Measurements from ENCODE around the gene MEF2D. TPM values are rescaled to one million over a fixed set of nuclear protein-coding genes. Genes with fewer than 3 reads are reported as not detected.
A peak's percentile ranks its signal among the peaks of the same experiment; 100 is the strongest.

The MEF2D gene
- total RNA-seq, 1 experiment from 2014 or later, result 18.7 TPM

DNA sequence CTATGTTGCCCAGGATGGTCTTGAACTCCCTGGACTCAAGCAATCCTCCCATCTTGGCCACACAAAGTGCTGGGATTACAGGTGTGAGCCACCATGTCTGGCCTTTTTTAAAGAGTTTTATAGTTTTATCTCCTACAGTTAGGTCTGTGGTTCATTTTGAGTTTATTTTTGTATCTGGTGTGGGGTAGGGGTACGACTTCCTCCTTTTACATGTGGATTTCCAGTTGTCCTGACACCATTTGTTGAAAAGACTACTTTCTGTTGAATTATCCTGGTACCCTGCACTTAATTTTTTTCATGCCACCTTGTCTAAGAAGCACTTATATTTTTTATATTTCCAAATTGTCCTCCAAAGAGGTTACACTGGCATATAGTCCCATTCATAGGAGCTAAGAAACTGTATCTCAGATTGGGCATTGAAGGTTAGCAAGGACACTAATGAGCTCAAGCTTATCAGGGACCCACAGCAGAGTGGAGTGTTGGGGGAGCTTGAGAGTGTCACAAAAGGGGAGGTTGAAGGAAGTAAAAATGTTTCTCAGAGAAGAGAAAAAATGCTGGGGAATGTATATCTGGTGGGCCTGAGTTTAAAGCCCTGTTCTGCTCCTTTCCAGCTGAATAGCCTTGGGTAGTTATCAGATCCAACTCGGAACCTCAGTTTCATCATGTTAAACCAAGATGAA lies 23.4 kb upstream of the MEF2D start:
- no peak overlapping the region for H2BK5ac ChIP-seq (ENCODE audit: insufficient read length, low read length)
- no peak overlapping the region for H3K4me2 ChIP-seq (ENCODE audit: insufficient read depth, insufficient read length, low read length)
- Mint-ChIP-seq H3K4me1 (peaks cover 17% of the 10 kb centered on the region in 2 experiments), H3K36me3 (ENCODE audit: insufficient read depth in 1 of 3, low read depth in 3 of 3) (peaks cover 11 to 37% (median 25%) of the 10 kb centered on the region in 3 experiments; a peak in 6 of 7 replicates), H3K27ac (peak overlapping the region in 1 of 3 experiments; percentile 78; a peak in 2 of 7 replicates), H3K9me3 (no peaks in the 10 kb centered on the region), H3K27me3 (ENCODE audit: low read depth) (no peaks in the 10 kb centered on the region), H3K4me3 (no peak overlapping the region)
- no peak overlapping the region for H3K23ac ChIP-seq (ENCODE audit: insufficient read length, low read depth, low read length)
- H4K20me1 ChIP-seq (ENCODE audit: control insufficient read depth, insufficient read depth, insufficient read length), result no peaks in the 10 kb centered on the region
- peaks cover 8% of the 10 kb centered on the region; the same call in 1 of the 2 replicates for H3K4me1 ChIP-seq (ENCODE audit: insufficient read depth, low read length)
- H2BK12ac ChIP-seq (ENCODE audit: insufficient read length, low read depth, low read length), result no peak overlapping the region
- no peak overlapping the region for H2AK5ac ChIP-seq (ENCODE audit: insufficient read length, low read length)
- no peak overlapping the region for H3K9ac ChIP-seq (ENCODE audit: extremely low read depth, insufficient read length, low read length)
- no peak overlapping the region for H3K14ac ChIP-seq (ENCODE audit: insufficient read depth, low read length)
- DNase-seq, result no peak
- H3K18ac ChIP-seq (ENCODE audit: insufficient read length, low read depth, low read length), result no peak overlapping the region
- no peak overlapping the region for H2BK120ac ChIP-seq (ENCODE audit: low read depth, low read length, poor library complexity, severe bottlenecking)
- no peak overlapping the region for H2BK15ac ChIP-seq (ENCODE audit: low read depth, low read length)
- no CpG with 5 or more reads among the region's 2 CpGs for WGBS (ENCODE audit: extremely low coverage, insufficient read length, low lambda C conversion rate)
- H3K4ac ChIP-seq (ENCODE audit: low read depth, low read length), result no peak overlapping the region
- H4K8ac ChIP-seq (replicated peaks; ENCODE audit: insufficient read length, low read depth, low read length), result no peak overlapping the region
- no peaks in the 10 kb centered on the region for H3K79me1 ChIP-seq (ENCODE audit: insufficient read depth, low read depth, low read length, poor library complexity, severe bottlenecking)
- H3K56ac ChIP-seq (ENCODE audit: insufficient read length, low read depth, low read length), result no peak overlapping the region
- H3K9me3 ChIP-seq (ENCODE audit: control insufficient read depth, low read depth, low read length), result no peaks in the 10 kb centered on the region
- H3K23me2 ChIP-seq (ENCODE audit: insufficient read length, low read depth, low read length, poor library complexity, severe bottlenecking), result no peaks in the 10 kb centered on the region
- H3K79me2 ChIP-seq (ENCODE audit: insufficient read depth, low read length), result no peaks in the 10 kb centered on the region
- TF ChIP-seq, protein P1, sequence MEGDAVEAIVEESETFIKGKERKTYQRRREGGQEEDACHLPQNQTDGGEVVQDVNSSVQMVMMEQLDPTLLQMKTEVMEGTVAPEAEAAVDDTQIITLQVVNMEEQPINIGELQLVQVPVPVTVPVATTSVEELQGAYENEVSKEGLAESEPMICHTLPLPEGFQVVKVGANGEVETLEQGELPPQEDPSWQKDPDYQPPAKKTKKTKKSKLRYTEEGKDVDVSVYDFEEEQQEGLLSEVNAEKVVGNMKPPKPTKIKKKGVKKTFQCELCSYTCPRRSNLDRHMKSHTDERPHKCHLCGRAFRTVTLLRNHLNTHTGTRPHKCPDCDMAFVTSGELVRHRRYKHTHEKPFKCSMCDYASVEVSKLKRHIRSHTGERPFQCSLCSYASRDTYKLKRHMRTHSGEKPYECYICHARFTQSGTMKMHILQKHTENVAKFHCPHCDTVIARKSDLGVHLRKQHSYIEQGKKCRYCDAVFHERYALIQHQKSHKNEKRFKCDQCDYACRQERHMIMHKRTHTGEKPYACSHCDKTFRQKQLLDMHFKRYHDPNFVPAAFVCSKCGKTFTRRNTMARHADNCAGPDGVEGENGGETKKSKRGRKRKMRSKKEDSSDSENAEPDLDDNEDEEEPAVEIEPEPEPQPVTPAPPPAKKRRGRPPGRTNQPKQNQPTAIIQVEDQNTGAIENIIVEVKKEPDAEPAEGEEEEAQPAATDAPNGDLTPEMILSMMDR (conservative IDR thresholded peaks at IDR 0.05), result no peak
- H3K27me3 ChIP-seq (ENCODE audit: insufficient read depth, low read length), result no peaks in the 10 kb centered on the region
- no peak overlapping the region for H2BK20ac ChIP-seq (ENCODE audit: low read depth, low read length, poor library complexity, severe bottlenecking)
- no peak overlapping the region for H3T11ph ChIP-seq (ENCODE audit: low read length)
- H4K5ac ChIP-seq (ENCODE audit: insufficient read length, low read depth, low read length), result no peak overlapping the region
- no peak overlapping the region for H4K91ac ChIP-seq (ENCODE audit: insufficient read length, low read depth, low read length)
- no peak overlapping the region for H2AFZ ChIP-seq (ENCODE audit: low read length)
- H3K27ac ChIP-seq (ENCODE audit: insufficient read length, low read depth, low read length), result no peak overlapping the region
